HTERT RPE-1 (cell line): ENCODE results near the gene SLC30A3.
"Not testable (repeated sequence)": the region's sequence is repeated elsewhere in the genome, so short reads cannot be mapped to it uniquely, and the experiment has no call there.

Source experiments
- in situ Hi-C: fragments of 300-500 bp; cut with MboI; formaldehyde crosslinking; loops from 4 replicates; pipeline ENCODE4 v1.14.3; 2020; ENCODE audit warnings: low sequenced_read_pairs

Gene SLC30A3

GRCh38 chr2:27288610-27289009, 25.8 kb upstream of the SLC30A3 start:
- in situ Hi-C loops, result no loop called here

DNA sequence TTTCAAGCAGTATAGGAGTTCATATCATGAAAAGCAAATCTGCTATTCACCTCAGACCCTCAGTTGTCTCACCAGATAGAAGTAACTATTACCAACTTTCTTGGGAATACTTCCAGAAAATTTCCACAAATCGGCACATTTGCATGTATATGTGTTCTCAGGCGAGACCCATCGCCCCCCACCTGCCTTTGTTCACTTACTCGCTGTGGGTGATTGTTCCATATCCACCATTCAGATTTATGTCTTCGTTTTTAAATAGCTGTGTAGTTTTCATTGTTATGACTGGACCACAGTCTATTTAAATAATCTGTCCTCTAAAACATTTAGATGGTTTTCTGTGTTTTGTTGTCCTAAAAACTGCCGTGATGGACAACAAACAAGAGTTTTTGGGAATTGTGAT, 22.6 kb upstream of the SLC30A3 start:
- in situ Hi-C loops, result no loop called here

DNA sequence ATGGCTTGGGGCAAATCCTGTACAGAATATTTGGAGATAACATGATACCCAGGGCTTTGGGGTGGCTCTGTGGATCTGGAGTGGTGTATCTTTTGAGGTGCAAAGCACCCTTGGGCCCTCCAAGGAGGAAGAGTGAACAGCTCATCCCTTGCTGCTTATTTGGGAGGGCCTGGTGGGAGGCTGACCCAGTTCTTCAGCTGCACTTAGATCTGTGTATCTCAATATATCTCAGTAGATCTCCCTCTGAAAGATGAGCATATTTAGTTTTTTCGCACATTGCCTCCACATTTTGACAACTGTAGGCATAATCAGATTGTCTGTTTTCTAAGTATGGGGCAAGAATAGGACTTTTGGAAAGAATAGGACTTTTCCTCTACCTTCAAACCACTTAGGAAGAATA, 22.1 kb upstream of the SLC30A3 start:
- in situ Hi-C loops, result no loop called here

GRCh38 chr2:27282892-27283291, 20.0 kb upstream of the SLC30A3 start:
- in situ Hi-C loops, result no loop called here

GRCh38 chr2:27281855-27282559, 19.2 kb upstream of the SLC30A3 start, which contains the start of gene TRIM54:
TRIM54 (plus strand) TSS chr2:27282429; CDS start chr2:27282732, 303 bp downstream.
- in situ Hi-C loops, result no loop called here

DNA sequence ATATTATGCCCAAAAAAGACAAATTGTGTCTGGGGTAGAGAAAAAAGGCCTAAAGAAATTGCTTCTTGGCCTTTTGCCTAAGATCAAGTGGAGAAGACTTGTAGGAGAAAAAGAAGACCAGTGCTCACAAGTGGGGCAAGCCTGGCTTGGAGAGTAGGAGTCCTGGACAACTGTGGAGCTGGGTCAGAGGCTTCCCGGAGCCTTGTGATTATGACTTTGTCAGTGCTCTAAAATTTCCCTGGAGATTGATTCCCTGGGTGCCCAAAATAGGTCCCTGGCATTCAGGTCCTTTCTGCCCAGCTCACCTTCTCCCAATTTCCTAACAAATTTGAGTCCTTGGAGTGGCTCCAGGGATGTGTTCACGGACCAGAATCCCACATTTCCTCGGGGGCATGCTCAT, 18.6 kb upstream of the SLC30A3 start:
- in situ Hi-C loops, result no loop called here

- in situ Hi-C loops, result no loop called here
Measured at GRCh38 chr2:27280826-27281225, 18.0 kb upstream of the SLC30A3 start.

DNA sequence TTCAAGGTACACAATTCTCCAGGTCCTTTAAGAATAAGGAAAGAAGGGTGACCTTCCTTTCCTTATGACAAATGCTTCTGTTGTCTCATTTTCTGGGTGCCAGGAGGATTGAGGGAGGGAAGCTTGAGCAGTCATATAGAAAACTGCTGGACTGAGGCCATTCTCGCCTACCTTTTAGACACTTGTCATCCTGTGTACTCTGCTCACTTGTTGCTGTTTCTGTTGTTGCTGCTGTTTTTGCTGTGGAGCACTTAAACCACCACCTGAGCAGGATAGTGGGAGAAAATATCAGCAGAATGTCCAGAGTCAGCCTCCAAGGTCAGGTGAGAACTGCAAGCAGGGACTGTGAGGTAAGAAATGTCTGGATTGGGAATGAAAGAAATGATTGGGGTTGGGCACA, 15.2 kb upstream of the SLC30A3 start:
- in situ Hi-C loops, result no loop called here

DNA sequence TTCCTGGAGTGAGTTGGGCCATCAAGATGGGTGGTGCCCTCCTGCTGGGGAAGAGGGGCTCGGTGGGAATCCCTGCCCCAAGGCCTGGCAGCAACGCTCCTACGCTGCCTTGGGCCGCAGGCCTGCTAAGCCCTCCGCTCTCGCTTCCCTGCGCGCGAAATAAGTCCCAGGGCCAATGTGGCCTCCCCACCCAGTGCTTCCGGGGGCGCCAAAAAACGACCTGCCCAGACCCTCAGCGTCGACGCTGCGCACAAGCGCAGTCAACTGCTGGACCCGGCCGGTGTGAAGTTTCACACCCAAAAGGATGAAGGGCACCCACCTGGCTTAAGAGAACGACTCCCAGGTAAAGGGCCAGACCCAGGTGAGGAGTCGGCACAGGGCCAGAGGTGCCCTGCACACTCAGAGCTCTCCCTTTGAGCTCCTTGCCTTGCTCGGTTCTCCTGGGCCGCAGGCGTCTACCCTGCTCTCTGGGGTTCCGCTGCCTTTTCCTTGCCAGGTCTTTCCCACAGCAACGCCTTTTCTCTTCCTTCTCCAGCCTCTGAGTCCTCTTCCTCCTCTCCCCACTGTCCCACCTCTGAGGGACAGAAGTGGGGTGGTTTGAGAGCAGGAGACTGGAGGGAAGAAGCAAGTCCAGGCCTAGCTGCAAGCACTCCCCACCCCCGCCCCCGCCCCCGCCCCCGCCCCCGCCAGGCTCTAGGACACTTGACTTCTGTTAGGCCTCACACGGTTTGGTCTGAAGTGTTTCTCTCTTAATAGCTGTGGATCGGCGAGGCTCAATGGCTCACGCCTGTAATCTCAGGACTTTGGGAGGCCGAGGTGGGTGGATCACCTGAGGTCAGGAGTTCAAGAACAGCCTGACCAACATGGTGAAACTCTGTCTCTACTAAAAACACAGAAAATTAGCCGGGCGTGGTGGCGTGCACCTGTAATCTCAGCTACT, 12.6 kb upstream of the SLC30A3 start, which contains the start of gene DNAJC5G:
TSS of gene DNAJC5G (plus strand) at position 223 of the 940 bp plus-strand sequence. CDS start 1,296 bp downstream, outside the sequence.
- in situ Hi-C loops, result no loop called here

GRCh38 chr2:27272537-27273522, 10.0 kb upstream of the SLC30A3 start:
- in situ Hi-C loops, result not testable (repeated sequence)

- in situ Hi-C loops, result no loop called here
Measured at GRCh38 chr2:27271631-27272340, 8.9 kb upstream of the SLC30A3 start.

DNA sequence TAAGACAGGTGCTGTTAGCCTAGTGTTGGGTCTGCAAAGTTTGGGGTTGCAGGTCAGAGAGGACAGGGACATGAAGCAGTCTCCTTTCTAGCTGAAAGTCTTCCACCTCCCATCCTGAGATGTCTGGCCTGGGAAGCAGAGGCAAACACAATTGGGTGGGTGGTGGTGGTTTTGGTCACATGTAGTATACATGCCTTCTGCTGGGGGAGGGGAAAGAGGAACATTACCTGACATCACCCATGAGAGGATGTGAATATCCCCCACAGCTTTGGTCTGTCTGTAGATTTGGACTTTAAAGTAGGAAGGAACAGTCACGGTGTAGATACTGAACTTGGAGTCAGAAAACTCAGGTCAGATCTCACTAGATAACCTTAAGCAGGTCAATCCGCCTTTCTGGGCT, 7.8 kb upstream of the SLC30A3 start:
- in situ Hi-C loops, result no loop called here

- in situ Hi-C loops, result no loop called here
Measured at GRCh38 chr2:27270131-27270530, 7.3 kb upstream of the SLC30A3 start.

GRCh38 chr2:27268296-27268695, 5.4 kb upstream of the SLC30A3 start:
- in situ Hi-C loops, result not testable (repeated sequence)

DNA sequence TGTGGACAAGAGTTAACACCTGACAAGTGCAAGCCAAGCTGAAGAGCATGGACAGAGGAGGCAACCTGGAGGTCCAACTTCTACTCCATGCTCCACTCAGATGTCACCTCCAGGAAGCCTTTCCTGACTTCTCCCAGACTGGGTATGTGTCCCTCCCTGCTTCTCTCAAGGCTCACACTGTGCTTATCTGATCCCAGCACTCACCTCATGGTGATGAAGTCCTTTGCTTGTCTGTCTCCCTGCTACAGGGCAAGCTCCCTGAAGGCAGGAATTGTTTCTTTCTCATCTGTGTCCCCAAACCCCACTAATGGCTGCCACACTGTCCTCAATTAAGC, 2.7 kb upstream of the SLC30A3 start:
- in situ Hi-C loops, result no loop called here

DNA sequence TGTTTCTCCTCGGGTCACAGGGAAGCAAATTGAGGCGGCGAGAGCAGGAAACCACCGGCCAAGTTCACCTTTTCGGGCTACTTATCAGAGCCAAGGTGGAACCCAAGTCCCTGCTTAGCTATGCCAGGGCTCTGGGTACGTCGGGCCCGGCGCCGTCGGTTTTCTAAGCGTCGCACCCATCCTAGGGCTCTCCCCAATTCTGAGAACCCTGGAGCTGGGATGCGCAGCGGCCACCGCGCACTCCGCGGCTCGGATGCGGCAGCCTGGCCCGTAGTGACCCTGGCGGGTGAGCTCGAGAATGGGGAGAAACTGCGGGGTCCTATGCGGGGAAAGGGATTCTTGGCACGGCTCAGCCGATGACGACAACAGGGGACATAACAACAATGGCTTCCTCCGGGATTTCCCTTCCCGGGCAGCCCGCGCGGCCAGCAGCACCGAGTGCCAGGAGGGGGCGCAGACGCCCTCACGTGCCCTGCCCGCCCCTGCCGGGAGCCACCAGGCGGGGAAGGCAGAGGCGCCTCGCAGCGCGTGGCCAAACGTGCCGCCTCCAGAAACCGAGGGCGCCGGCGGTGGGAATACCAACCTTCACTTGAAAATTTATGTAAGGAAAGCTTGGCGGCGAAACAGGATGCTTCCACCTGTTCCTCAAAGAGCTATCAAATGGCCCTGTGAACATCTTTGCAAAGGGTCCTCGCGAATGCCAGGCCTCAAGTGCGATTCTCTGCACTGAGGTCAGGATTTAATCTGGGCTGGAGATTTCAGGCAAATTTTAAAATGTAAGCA, 2.1 kb upstream of the SLC30A3 start:
- in situ Hi-C loops, result no loop called here

GRCh38 chr2:27264253-27264752, 1.5 kb upstream of the SLC30A3 start:
- in situ Hi-C loops, result no loop called here

DNA sequence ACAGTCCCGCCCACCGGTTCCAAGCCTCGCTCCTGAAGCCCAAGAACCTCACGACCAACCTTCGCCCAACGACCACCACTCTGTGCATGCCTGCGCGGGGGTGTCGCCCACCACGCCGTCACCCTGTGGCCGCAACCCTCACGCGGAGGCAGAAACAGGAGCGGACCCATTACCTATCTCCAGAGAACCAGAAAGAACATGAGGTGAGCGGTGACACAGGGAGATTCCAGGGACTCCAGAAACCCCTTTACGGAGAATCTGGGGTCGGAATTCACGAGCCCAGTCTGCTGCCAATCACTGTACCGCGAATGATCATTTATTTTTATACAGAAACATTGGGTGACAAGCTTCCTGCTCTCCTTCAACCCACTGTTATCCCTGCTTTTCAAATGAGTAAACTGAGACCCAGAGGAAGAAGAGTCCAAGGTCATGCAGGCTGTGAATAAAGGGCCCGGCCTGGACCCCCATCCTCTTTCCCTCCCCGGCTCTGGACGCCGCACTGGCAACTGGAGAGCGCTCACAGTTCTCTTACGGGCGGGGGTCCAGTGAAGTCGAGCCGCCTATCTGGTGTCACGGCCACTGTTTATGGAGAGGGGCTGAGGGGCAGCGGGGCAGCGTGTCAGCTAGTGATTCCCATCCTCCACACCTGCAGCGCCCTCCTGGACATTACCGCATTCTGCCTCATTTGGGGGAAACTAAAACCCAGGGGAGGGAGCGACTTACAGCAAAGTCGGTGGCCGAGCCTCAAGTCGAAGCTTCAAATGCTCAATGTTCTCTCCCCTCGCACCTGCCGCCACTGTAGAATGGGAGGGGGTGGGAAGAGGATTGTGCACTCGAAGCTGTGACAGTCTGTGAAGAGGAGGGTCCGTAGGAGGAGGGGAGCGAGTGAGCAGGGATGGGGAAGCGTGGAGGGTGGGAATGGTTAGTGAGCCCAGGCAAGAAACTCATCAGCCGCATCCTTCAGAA, 723 bp upstream of the SLC30A3 start:
- in situ Hi-C loops, result no loop called here
